Activated B cell treated with CpG ODN at 0.5 μM for 24 hours (primary cell): ENCODE measurements around the gene GRK2. TPM values are rescaled to one million over a fixed set of nuclear protein-coding genes. Genes with fewer than 3 reads are reported as not detected.

Source experiments
- ATAC-seq: fragments of 200-7000 bp; cut with Tn5 transposase; one replicate; pipeline ENCODE4 v1.10.0; 2021; ENCODE audit warnings: low read depth, mild to moderate bottlenecking, moderate library complexity
- CTCF ChIA-PET: fragments of 350-600 bp; sonication (Branson Sonifier 250); formaldehyde crosslinking; loops from one replicate; lab custom pipeline; 2021; ENCODE audit warnings: antibody characterized with exemption; lab: Charles Lee
- POLR2A ChIA-PET: fragments of 350-600 bp; sonication (Branson Sonifier 250); formaldehyde crosslinking; loops from one replicate; lab custom pipeline; 2021; ENCODE audit warnings: antibody characterized with exemption; lab: Charles Lee
- DNase-seq: peaks from one replicate; pipeline ENCODE4 v3.0.0; 2022
- H3K27ac Mint-ChIP-seq: one replicate; pipeline ENCODE4 v1.8.0; 2020; ENCODE audit warnings: mixed read lengths
- H3K27me3 Mint-ChIP-seq: one replicate; pipeline ENCODE4 v1.8.0; 2021; ENCODE audit warnings: mixed read lengths
- H3K36me3 Mint-ChIP-seq: one replicate; pipeline ENCODE4 v1.8.0; 2021; ENCODE audit warnings: low read depth, mixed read lengths
- H3K4me1 Mint-ChIP-seq: one replicate; pipeline ENCODE4 v1.8.0; 2021; ENCODE audit warnings: mixed read lengths
- H3K4me3 Mint-ChIP-seq: one replicate; pipeline ENCODE4 v1.8.0; 2020; ENCODE audit warnings: mild to moderate bottlenecking, mixed read lengths
- H3K9me3 Mint-ChIP-seq: one replicate; pipeline ENCODE4 v1.8.0; 2020; ENCODE audit warnings: mixed read lengths
- CTCF ChIP-seq: fragments of 200-600 bp; IDR thresholded peaks from one replicate; pipeline ENCODE4 v1.8.0; 2022; ENCODE audit warnings: antibody characterized with exemption, mild to moderate bottlenecking
- intact Hi-C: fragments of 100-400 bp; cut with micrococcal nuclease; formaldehyde crosslinking; loops from one replicate; pipeline ENCODE4 v1.15.1; 2024
- total RNA-seq: library from RNA; stranded (reverse); gene quantifications from 2 replicates; pipeline ENCODE4 v1.2.3, GENCODE V29; 2022

Gene GRK2
- total RNA-seq, 1 donor from 2014 or later = 175 TPM

GRCh38 chr11:67304511-67305113, 38.3 kb downstream of the GRK2 start:
- ChIA-PET CTCF (no interaction called here), POLR2A (interaction anchor here (0.7 to 2.9 kb wide), 3 partner anchors 16 to 78 kb away, joined by 3 to 13 read pairs (median 9); partner anchors contain the start of gene ANKRD13D)
- no peaks in the 10 kb centered on the region for H3K9me3 Mint-ChIP-seq
- no peak for DNase-seq
- no peak for ATAC-seq
- H3K4me1 Mint-ChIP-seq = peaks cover 2% of the 10 kb centered on the region
- no peak overlapping the region for H3K27ac Mint-ChIP-seq
- no peaks in the 10 kb centered on the region for H3K27me3 Mint-ChIP-seq
- H3K4me3 Mint-ChIP-seq = no peak overlapping the region
- no peak for TF ChIP-seq CTCF
- intact Hi-C loops = no loop called here
- peaks cover 23% of the 10 kb centered on the region for H3K36me3 Mint-ChIP-seq

- ChIA-PET CTCF (interaction anchor here (0.8 to 1.0 kb wide), 2 partner anchors 10 to 43 kb away, joined by 3 read pairs; no protein-coding TSS in a partner anchor), POLR2A (interaction anchor here (1.1 kb wide), 1 partner anchor 14 kb away, joined by 4 read pairs; no protein-coding TSS in a partner anchor)
- intact Hi-C loops = no loop called here
- Mint-ChIP-seq H3K27ac (no peak overlapping the region), H3K9me3 (no peaks in the 10 kb centered on the region), H3K36me3 (peaks cover 8% of the 10 kb centered on the region), H3K4me3 (no peak overlapping the region), H3K27me3 (no peaks in the 10 kb centered on the region), H3K4me1 (peaks cover 2% of the 10 kb centered on the region)
- ATAC-seq (no peak), DNase-seq (no peak)
- no peak for TF ChIP-seq CTCF
Observed at GRCh38 chr11:67306769-67307544, 40.7 kb downstream of the GRK2 start.

- ChIA-PET CTCF (interaction anchor here (1.0 kb wide), 1 partner anchor 10 kb away, joined by 3 read pairs; no protein-coding TSS in a partner anchor), POLR2A (no interaction called here)
- H3K9me3 Mint-ChIP-seq = no peaks in the 10 kb centered on the region
- ATAC-seq = no peak
- peaks cover 5% of the 10 kb centered on the region for H3K4me1 Mint-ChIP-seq
- H3K4me3 Mint-ChIP-seq = no peak overlapping the region
- intact Hi-C loops = no loop called here
- no peak overlapping the region for H3K27ac Mint-ChIP-seq
- no peak for DNase-seq
- H3K27me3 Mint-ChIP-seq = no peaks in the 10 kb centered on the region
- no peak for TF ChIP-seq CTCF
- peaks cover 2% of the 10 kb centered on the region for H3K36me3 Mint-ChIP-seq
Observed at GRCh38 chr11:67307545-67308001, 41.3 kb downstream of the GRK2 start.

- ATAC-seq = no peak
- no peaks in the 10 kb centered on the region for H3K27me3 Mint-ChIP-seq
- H3K36me3 Mint-ChIP-seq = no peaks in the 10 kb centered on the region
- H3K9me3 Mint-ChIP-seq = no peaks in the 10 kb centered on the region
- no peak overlapping the region for H3K4me3 Mint-ChIP-seq
- intact Hi-C loops = no loop called here
- DNase-seq = no peak
- peaks cover 12% of the 10 kb centered on the region for H3K4me1 Mint-ChIP-seq
- ChIA-PET CTCF (interaction anchor here (1.0 kb wide), 1 partner anchor 9 kb away, joined by 3 read pairs; no protein-coding TSS in a partner anchor), POLR2A (interaction anchor here (1.1 kb wide), 1 partner anchor 40 kb away, joined by 3 read pairs; no protein-coding TSS in a partner anchor)
- no peak overlapping the region for H3K27ac Mint-ChIP-seq
- no peak for TF ChIP-seq CTCF
Observed at GRCh38 chr11:67308031-67308866, 42.0 kb downstream of the GRK2 start.
